ENCODE data around the gene TTC39A. TPM values are rescaled to one million over a fixed set of nuclear protein-coding genes. Genes with fewer than 3 reads are reported as not detected.

Gene TTC39A
- total RNA-seq, 4 donors from 2014 or later = 12.2 to 16.5 (median 15.3) TPM

DNA sequence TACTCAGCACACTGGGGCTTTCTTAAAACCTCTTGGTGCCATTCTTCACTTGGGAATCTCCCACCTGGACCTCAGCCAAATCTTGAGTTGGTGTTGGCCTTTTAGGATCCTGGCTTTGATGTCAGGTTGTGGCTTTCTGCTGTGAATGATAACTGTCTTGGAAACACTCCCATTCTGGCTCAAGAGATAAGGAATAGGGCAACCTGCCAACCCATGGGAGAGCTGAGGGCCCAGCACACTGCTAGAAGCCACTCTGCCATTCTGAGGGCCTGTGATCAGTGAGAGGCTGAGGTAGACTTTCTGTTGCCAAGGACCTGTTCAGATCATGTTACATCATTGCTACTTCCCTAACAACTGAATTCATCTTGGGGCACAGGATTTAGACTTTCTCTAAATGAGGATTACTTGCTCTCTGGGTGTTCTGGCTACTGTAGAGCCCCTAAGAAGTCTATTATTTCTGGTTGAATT is 45.8 kb downstream of the TTC39A start:
- no peak overlapping the region for H3K4me3 ChIP-seq (ENCODE audit: low read depth, poor library complexity, severe bottlenecking)
- TF ChIP-seq CTCF (IDR thresholded peaks at IDR 0.05) (no peak), POLR2A (IDR thresholded peaks at IDR 0.05) (no peak)
- DNase-seq (ENCODE audit: low spot score in 2 of 2) = no peak
- intact Hi-C loops (cut with DNase I; ENCODE audit: low total_unique reads) = no loop called here

DNA sequence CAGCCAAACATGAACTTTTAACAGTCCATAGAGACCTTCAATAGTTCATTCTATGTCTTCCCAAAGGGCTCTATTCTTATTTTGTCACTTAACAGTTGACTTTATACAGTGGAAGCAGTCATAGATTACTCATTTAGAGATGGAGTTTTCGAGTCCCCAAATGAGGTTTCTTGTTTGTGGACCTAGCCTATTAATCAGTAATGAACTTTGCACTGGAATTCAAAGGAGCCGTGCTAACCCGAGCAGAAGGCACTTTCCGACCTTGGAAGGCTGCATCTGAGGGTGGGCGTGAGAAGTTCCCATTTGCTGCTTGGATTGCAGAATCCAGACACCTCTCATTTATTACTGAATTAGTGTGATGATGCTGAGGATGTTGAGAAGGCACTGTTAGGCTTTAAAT is 46.4 kb downstream of the TTC39A start:
- H3K4me3 ChIP-seq (ENCODE audit: low read depth, poor library complexity, severe bottlenecking) = no peak overlapping the region
- intact Hi-C loops (cut with DNase I; ENCODE audit: low total_unique reads) = no loop called here
- WGBS, 2 donors = 92 to 96% methylated on average over 5 of the region's 5 CpGs
- TF ChIP-seq POLR2A (IDR thresholded peaks at IDR 0.05) (no peak), CTCF (IDR thresholded peaks at IDR 0.05) (no peak)
- no peak for DNase-seq (ENCODE audit: low spot score in 2 of 2)

DNA sequence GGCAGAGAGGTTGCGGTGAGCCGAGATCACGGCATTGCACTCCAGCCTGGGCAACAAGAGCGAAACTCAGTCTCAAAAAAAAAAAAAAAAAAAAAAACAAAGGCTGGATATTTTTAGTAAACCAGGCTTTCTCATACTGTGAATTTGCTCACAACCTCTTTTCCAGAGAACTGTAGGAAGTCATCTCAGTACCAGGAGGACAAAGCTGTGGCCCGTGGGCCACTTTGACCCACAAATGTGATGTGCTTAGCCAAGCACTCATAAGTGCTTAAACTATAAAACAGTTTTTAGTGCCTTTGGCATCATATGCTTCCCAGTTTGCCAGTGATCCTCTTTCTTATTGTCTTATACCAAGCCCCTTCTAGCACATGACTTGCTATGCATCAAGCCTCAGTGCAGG is 47.8 kb downstream of the TTC39A start:
- no peak overlapping the region for H3K4me3 ChIP-seq (ENCODE audit: low read depth, poor library complexity, severe bottlenecking)
- 87 to 91% methylated on average over 5 of the region's 5 CpGs for WGBS, 2 donors
- intact Hi-C loops (cut with DNase I; ENCODE audit: low total_unique reads) = no loop called here
- TF ChIP-seq POLR2A (IDR thresholded peaks at IDR 0.05) = no peak
- TF ChIP-seq CTCF (IDR thresholded peaks at IDR 0.05) = no peak
- DNase-seq (ENCODE audit: low spot score in 2 of 2) = no peak

GRCh38 chr1:51281807-51282206 is 48.6 kb downstream of the TTC39A start:
- intact Hi-C loops (cut with DNase I; ENCODE audit: low total_unique reads) = no loop called here
- TF ChIP-seq POLR2A (IDR thresholded peaks at IDR 0.05) = no peak
- TF ChIP-seq CTCF (IDR thresholded peaks at IDR 0.05) = no peak
- 94 to 97% methylated on average over 5 of the region's 5 CpGs for WGBS, 2 donors
- DNase-seq (ENCODE audit: low spot score in 2 of 2) = no peak
- H3K4me3 ChIP-seq (ENCODE audit: low read depth, poor library complexity, severe bottlenecking) = no peak overlapping the region

- 61 to 67% methylated on average over 4 of the region's 4 CpGs for WGBS, 2 donors
- H3K4me3 ChIP-seq (ENCODE audit: low read depth, poor library complexity, severe bottlenecking) = no peak overlapping the region
- no peak for DNase-seq (ENCODE audit: low spot score in 2 of 2)
- intact Hi-C loops (cut with DNase I; ENCODE audit: low total_unique reads) = no loop called here
- TF ChIP-seq CTCF (IDR thresholded peaks at IDR 0.05) (no peak), POLR2A (IDR thresholded peaks at IDR 0.05) (no peak)
Measured at GRCh38 chr1:51280321-51280978, 49.9 kb downstream of the TTC39A start.

DNA sequence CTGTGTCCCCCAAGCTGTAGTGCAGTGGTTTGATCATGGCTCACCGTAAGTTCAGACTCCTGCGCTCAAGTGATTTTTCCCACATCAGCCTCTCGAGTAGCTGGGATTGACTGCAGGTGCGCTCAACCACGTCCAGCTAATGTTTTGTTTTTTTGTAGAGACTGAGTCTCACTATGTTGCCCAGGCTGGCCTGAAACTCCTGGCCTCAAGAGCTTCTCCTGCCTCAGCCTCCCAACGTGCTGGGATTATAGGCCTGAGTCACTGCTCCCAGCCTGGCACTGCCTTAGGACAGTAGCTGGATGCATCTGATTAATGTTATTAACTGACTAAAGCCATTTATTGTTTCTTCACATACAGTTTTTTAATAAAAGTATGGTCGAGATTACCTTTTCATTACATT is 54.1 kb downstream of the TTC39A start:
- WGBS, 2 donors = 85 to 89% methylated on average over 7 of the region's 7 CpGs
- TF ChIP-seq POLR2A (IDR thresholded peaks at IDR 0.05) (no peak), CTCF (IDR thresholded peaks at IDR 0.05) (no peak)
- no peak overlapping the region for H3K4me3 ChIP-seq (ENCODE audit: low read depth, poor library complexity, severe bottlenecking)
- intact Hi-C loops (cut with DNase I; ENCODE audit: low total_unique reads) = no loop called here
- no peak for DNase-seq (ENCODE audit: low spot score in 2 of 2)
